ENCODE measurements around the gene KIF4B.
"Not testable (repeated sequence)": the region's sequence is repeated elsewhere in the genome, so short reads cannot be mapped to it uniquely, and the experiment has no call there.

The KIF4B gene

GRCh38 chr5:155027993-155028629, 14.6 kb downstream of the KIF4B start:
- H3K36me3 ChIP-seq (ENCODE audit: control insufficient read depth, insufficient read depth, low read length) = no peaks in the 10 kb centered on the region
- no peaks in the 10 kb centered on the region for H3K27me3 ChIP-seq (ENCODE audit: control insufficient read depth, insufficient read depth, low read length)
- no peak overlapping the region for H3K4me3 ChIP-seq (ENCODE audit: low read depth, low read length)
- no peaks in the 10 kb centered on the region for H3K9me3 ChIP-seq (ENCODE audit: control insufficient read depth, insufficient read depth, low read length)
- no peak overlapping the region for H3K9ac ChIP-seq (ENCODE audit: low read depth, low read length)
- no peak overlapping the region for H3K27ac ChIP-seq (ENCODE audit: low read depth, low read length)
- peaks cover 12% of the 10 kb centered on the region; the same call in 1 of the 2 replicates for H3K4me1 ChIP-seq (ENCODE audit: control insufficient read depth, insufficient read depth, low read length)

DNA sequence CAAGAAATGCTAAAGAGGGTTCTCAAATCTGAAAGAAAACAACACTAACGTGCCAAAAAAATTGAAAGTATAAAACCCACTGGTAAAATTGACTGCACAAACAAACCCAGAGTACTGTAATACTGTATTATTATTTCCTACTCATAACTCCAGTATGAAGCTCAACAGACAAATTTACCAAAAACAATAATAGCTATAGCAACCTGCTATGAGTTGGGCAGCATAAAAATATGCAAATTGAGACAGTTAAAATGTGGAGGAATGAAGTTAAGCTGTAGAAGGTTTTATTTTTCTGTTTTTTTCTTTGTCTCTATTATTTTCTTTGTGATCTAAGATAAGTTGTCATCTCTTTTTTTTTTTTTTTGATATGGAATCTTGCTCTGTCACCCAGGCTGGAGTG, 15.7 kb downstream of the KIF4B start:
- no peak overlapping the region for H3K27ac ChIP-seq (ENCODE audit: low read depth, low read length)
- H3K9ac ChIP-seq (ENCODE audit: low read depth, low read length) = no peak overlapping the region
- no peaks in the 10 kb centered on the region for H3K27me3 ChIP-seq (ENCODE audit: control insufficient read depth, insufficient read depth, low read length)
- H3K9me3 ChIP-seq (ENCODE audit: control insufficient read depth, insufficient read depth, low read length) = no peaks in the 10 kb centered on the region
- no peaks in the 10 kb centered on the region for H3K36me3 ChIP-seq (ENCODE audit: control insufficient read depth, insufficient read depth, low read length)
- H3K4me3 ChIP-seq (ENCODE audit: low read depth, low read length) = no peak overlapping the region
- peaks cover 7% of the 10 kb centered on the region for H3K4me1 ChIP-seq (ENCODE audit: control insufficient read depth, insufficient read depth, low read length)

GRCh38 chr5:155034145-155034744, 20.7 kb downstream of the KIF4B start:
- H3K9me3 ChIP-seq (ENCODE audit: control insufficient read depth, insufficient read depth, low read length); H3K27me3 ChIP-seq (ENCODE audit: control insufficient read depth, insufficient read depth, low read length); H3K36me3 ChIP-seq (ENCODE audit: control insufficient read depth, insufficient read depth, low read length); H3K4me3 ChIP-seq (ENCODE audit: low read depth, low read length); H3K27ac ChIP-seq (ENCODE audit: low read depth, low read length); H3K4me1 ChIP-seq (ENCODE audit: control insufficient read depth, insufficient read depth, low read length); H3K9ac ChIP-seq (ENCODE audit: low read depth, low read length): not testable (repeated sequence)

- H3K9me3 ChIP-seq (ENCODE audit: control insufficient read depth, insufficient read depth, low read length); H3K36me3 ChIP-seq (ENCODE audit: control insufficient read depth, insufficient read depth, low read length); H3K4me1 ChIP-seq (ENCODE audit: control insufficient read depth, insufficient read depth, low read length); H3K27ac ChIP-seq (ENCODE audit: low read depth, low read length); H3K4me3 ChIP-seq (ENCODE audit: low read depth, low read length); H3K27me3 ChIP-seq (ENCODE audit: control insufficient read depth, insufficient read depth, low read length); H3K9ac ChIP-seq (ENCODE audit: low read depth, low read length): not testable (repeated sequence)
Measured at GRCh38 chr5:155035087-155035486, 21.5 kb downstream of the KIF4B start.

- Histone ChIP-seq H3K27me3 (ENCODE audit: control insufficient read depth, insufficient read depth, low read length) (no peaks in the 10 kb centered on the region), H3K4me1 (ENCODE audit: control insufficient read depth, insufficient read depth, low read length) (peaks cover 10% of the 10 kb centered on the region)
Measured at GRCh38 chr5:155040984-155041653, 27.6 kb downstream of the KIF4B start.

DNA sequence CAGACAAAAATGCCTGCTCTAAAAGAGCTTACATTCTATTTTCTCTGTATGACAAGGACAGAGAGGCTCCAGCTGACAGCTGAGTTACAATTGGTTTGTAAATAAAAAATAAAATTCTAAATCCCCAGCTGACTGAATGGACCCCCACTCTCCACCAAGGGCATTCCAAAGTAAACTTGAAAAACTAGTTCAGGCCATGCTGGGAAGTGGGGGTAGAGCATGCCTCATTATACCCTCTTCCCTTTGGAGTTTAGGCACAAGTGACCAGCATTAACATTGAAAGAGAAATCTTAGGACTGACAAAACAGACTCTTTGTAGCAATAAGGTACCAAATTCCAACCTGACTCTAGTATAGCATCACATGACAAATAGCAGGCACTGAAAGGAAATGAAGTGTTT, 31.0 kb downstream of the KIF4B start:
- no peak overlapping the region for H3K9ac ChIP-seq (ENCODE audit: low read depth, low read length)
- H3K4me3 ChIP-seq (ENCODE audit: low read depth, low read length) = no peak overlapping the region
- H3K36me3 ChIP-seq (ENCODE audit: control insufficient read depth, insufficient read depth, low read length) = no peaks in the 10 kb centered on the region
- H3K27ac ChIP-seq (ENCODE audit: low read depth, low read length) = no peak overlapping the region
- H3K27me3 ChIP-seq (ENCODE audit: control insufficient read depth, insufficient read depth, low read length) = no peaks in the 10 kb centered on the region
- peaks cover 39% of the 10 kb centered on the region for H3K4me1 ChIP-seq (ENCODE audit: control insufficient read depth, insufficient read depth, low read length)
- H3K9me3 ChIP-seq (ENCODE audit: control insufficient read depth, insufficient read depth, low read length) = no peaks in the 10 kb centered on the region

More at GRCh38 chr5:155040984-155041653, 27.6 kb downstream of the KIF4B start:
- Histone ChIP-seq H3K9ac (ENCODE audit: low read depth, low read length) (no peak overlapping the region), H3K27ac (ENCODE audit: low read depth, low read length) (no peak overlapping the region), H3K36me3 (ENCODE audit: control insufficient read depth, insufficient read depth, low read length) (no peaks in the 10 kb centered on the region), H3K4me3 (ENCODE audit: low read depth, low read length) (no peak overlapping the region), H3K9me3 (ENCODE audit: control insufficient read depth, insufficient read depth, low read length) (no peaks in the 10 kb centered on the region)

- Histone ChIP-seq H3K9me3 (ENCODE audit: control insufficient read depth, insufficient read depth, low read length) (no peaks in the 10 kb centered on the region), H3K27ac (ENCODE audit: low read depth, low read length) (peak overlapping the region; percentile 67), H3K27me3 (ENCODE audit: control insufficient read depth, insufficient read depth, low read length) (no peaks in the 10 kb centered on the region), H3K9ac (ENCODE audit: low read depth, low read length) (no peak overlapping the region), H3K4me1 (ENCODE audit: control insufficient read depth, insufficient read depth, low read length) (peaks cover 53% of the 10 kb centered on the region), H3K4me3 (ENCODE audit: low read depth, low read length) (no peak overlapping the region), H3K36me3 (ENCODE audit: control insufficient read depth, insufficient read depth, low read length) (no peaks in the 10 kb centered on the region)
Measured at GRCh38 chr5:155046591-155046990, 33.0 kb downstream of the KIF4B start.

- Histone ChIP-seq H3K9me3 (ENCODE audit: control insufficient read depth, insufficient read depth, low read length) (no peaks in the 10 kb centered on the region), H3K4me3 (ENCODE audit: low read depth, low read length) (no peak overlapping the region), H3K36me3 (ENCODE audit: control insufficient read depth, insufficient read depth, low read length) (no peaks in the 10 kb centered on the region), H3K9ac (ENCODE audit: low read depth, low read length) (no peak overlapping the region), H3K27ac (ENCODE audit: low read depth, low read length) (peak overlapping the region; percentile 67), H3K27me3 (ENCODE audit: control insufficient read depth, insufficient read depth, low read length) (no peaks in the 10 kb centered on the region), H3K4me1 (ENCODE audit: control insufficient read depth, insufficient read depth, low read length) (peaks cover 59% of the 10 kb centered on the region)
Measured at GRCh38 chr5:155047818-155048217, 34.3 kb downstream of the KIF4B start.

DNA sequence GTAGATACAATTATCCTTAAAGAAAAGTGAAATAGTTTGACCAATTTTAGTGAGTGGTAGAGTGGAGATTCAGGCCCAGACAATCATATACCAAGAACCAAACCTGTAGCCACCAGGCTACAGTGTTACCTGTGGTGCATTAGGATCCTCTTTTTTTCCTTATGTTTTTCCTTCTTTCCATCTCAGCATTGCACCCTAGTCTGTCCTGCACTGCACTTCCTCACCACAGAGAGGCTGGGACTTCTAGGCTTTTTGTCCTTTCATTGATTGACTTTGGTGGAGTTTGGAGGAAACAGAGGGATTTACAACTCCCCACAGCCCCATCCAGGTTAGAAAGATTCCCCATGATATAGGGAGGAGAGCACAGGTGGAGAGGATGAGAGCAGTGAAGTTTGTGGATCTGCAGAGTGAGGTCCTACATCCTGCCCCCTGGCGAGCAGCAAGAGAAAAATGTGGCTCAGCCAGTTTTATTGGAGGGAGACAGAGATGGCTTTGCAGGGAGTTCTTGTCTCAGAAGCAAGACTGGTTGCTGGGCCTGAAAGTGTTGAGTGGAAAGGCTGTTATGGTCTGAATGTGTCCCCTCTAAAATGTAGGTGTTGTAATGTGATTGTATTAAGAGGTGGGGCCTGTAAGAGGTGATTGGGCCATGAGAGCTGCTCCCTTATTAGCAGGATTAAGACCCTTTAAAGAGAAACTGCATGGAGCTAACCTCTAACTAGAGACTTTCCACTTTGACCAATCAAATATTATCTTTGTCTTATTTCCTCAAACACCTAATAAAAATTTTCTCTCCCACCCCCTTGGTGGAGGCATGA, 36.2 kb downstream of the KIF4B start:
- Histone ChIP-seq H3K9ac (ENCODE audit: low read depth, low read length) (no peak overlapping the region), H3K27ac (ENCODE audit: low read depth, low read length) (peak overlapping the region; percentile 57), H3K36me3 (ENCODE audit: control insufficient read depth, insufficient read depth, low read length) (no peaks in the 10 kb centered on the region), H3K4me1 (ENCODE audit: control insufficient read depth, insufficient read depth, low read length) (peaks cover 73% of the 10 kb centered on the region), H3K4me3 (ENCODE audit: low read depth, low read length) (no peak overlapping the region; the same call in 1 of the 2 replicates), H3K9me3 (ENCODE audit: control insufficient read depth, insufficient read depth, low read length) (no peaks in the 10 kb centered on the region), H3K27me3 (ENCODE audit: control insufficient read depth, insufficient read depth, low read length) (no peaks in the 10 kb centered on the region)

DNA sequence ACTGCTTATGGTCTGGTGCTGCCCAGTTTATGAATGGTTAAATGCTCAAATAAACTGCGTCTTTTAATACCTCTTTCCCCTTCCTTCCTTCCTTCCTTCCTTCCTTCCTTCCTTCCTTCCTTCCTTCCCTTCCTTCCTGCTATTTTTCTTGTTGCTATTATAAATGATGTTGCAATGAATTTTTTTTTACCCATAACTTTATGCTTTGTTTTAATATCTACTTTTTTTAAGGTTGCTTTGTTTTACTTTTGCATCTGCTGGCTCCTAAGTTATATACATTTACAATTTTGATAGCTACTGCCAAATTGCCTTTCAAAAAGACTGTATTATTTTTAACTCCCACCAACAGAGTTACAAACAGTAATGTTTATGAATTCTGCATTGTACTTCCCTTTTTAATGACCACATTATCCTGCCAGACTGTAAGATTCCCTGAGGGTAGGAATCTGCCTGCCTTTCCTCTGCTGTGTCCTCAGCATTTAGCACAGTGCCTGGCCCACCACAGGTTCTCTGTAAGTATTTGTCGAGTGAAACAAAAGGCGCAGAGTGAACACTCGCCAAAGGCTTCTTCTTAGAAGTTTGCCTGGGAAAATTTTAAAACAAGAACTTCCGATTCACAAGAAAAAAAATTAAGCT, 36.9 kb downstream of the KIF4B start:
- Histone ChIP-seq H3K4me3 (ENCODE audit: low read depth, low read length) (no peak overlapping the region), H3K9ac (ENCODE audit: low read depth, low read length) (no peak overlapping the region), H3K36me3 (ENCODE audit: control insufficient read depth, insufficient read depth, low read length) (no peaks in the 10 kb centered on the region), H3K27me3 (ENCODE audit: control insufficient read depth, insufficient read depth, low read length) (no peaks in the 10 kb centered on the region), H3K9me3 (ENCODE audit: control insufficient read depth, insufficient read depth, low read length) (no peaks in the 10 kb centered on the region), H3K4me1 (ENCODE audit: control insufficient read depth, insufficient read depth, low read length) (peaks cover 70% of the 10 kb centered on the region), H3K27ac (ENCODE audit: low read depth, low read length) (no peak overlapping the region)

Data from HUES48 (cell line).